Caco-2 (cell line): Measurements from ENCODE around the gene SUCLG1. TPM values are rescaled to one million over a fixed set of nuclear protein-coding genes. Genes with fewer than 3 reads are reported as not detected.

Source experiments
- BruUV-seq: library from RNA; stranded (reverse); fragments of 400-500 nt; replicated peaks from 2 replicates; lab custom pipeline; 2021; lab: Mats Ljungman, UMichigan
- CTCF ChIA-PET: fragments of 300-600 bp; sonication (Branson Sonifier 250); formaldehyde crosslinking; loops from one replicate; lab custom pipeline; 2022; ENCODE audit warnings: antibody characterized with exemption; lab: Charles Lee
- POLR2A ChIA-PET: fragments of 300-600 bp; sonication (Branson Sonifier 250); formaldehyde crosslinking; loops from one replicate; lab custom pipeline; 2022; ENCODE audit warnings: antibody characterized with exemption; lab: Charles Lee
- DNase-seq, 2 experiments: peaks; one replicate each; pipeline versions ENCODE4 v3.0.0 to v3.0.0-alpha.2; 2020 to 2022
- H3K27me3 ChIP-seq: replicated peaks from 2 replicates; pipeline ENCODE4 v1.6.0; 2011; ENCODE audit warnings: low read length; ENCODE audit not compliant: control insufficient read depth, insufficient read depth
- H3K36me3 ChIP-seq: 2 replicates; pipeline ENCODE4 v1.5.1; 2011; ENCODE audit warnings: low read length; ENCODE audit not compliant: control insufficient read depth, insufficient read depth
- H3K4me1 ChIP-seq: fragments of 250-450 bp; sonication (Bioruptor Pico); 2 replicates; pipeline ENCODE4 v1.5.1; 2020; ENCODE audit warnings: mild to moderate bottlenecking
- H3K4me3 ChIP-seq: 2 replicates; pipeline ENCODE4 v1.5.1; 2011; ENCODE audit warnings: low read depth, mild to moderate bottlenecking, control low read depth, low read length
- H3K9me3 ChIP-seq: fragments of 250-450 bp; sonication (Bioruptor Pico); 2 replicates; pipeline ENCODE4 v1.5.1; 2020; ENCODE audit warnings: mild to moderate bottlenecking, moderate library complexity
- H3K27ac Mint-ChIP-seq: one replicate; pipeline ENCODE4 v1.8.0; 2022; ENCODE audit warnings: mixed read lengths; ENCODE audit not compliant: unreplicated experiment
- H3K27me3 Mint-ChIP-seq: one replicate; pipeline ENCODE4 v1.8.0; 2022; ENCODE audit warnings: mixed read lengths; ENCODE audit not compliant: insufficient read depth, unreplicated experiment
- H3K36me3 Mint-ChIP-seq: one replicate; pipeline ENCODE4 v1.8.0; 2022; ENCODE audit warnings: mild to moderate bottlenecking, mixed read lengths; ENCODE audit not compliant: insufficient read depth, unreplicated experiment
- H3K4me1 Mint-ChIP-seq: one replicate; pipeline ENCODE4 v1.8.0; 2022; ENCODE audit warnings: low read depth, mixed read lengths; ENCODE audit not compliant: unreplicated experiment
- H3K4me3 Mint-ChIP-seq: one replicate; pipeline ENCODE4 v1.8.0; 2022; ENCODE audit warnings: mild to moderate bottlenecking, moderate library complexity, mixed read lengths; ENCODE audit not compliant: unreplicated experiment
- H3K9me3 Mint-ChIP-seq: one replicate; pipeline ENCODE4 v1.8.0; 2022; ENCODE audit warnings: mixed read lengths; ENCODE audit not compliant: unreplicated experiment
- intact Hi-C: fragments of 100-400 bp; cut with micrococcal nuclease; formaldehyde crosslinking; loops from one replicate; pipeline ENCODE4 v1.10.0; 2022; ENCODE audit not compliant: unreplicated experiment
- total RNA-seq: library from RNA; stranded (reverse); gene quantifications from 2 replicates; pipeline ENCODE4 v1.2.3, GENCODE V29; 2022
- TF ChIP-seq, protein P1 (sequence below), 2 experiments: fragments of 200-600 bp in 1 of 2; IDR thresholded peaks; 1 replicate in 1 of 2; 2 replicates in 1 of 2; pipeline versions ENCODE4 v1.5.1 to v1.8.0; 2011 to 2022; ENCODE audit warnings: antibody characterized with exemption in 1 of 2, control low read depth in 1 of 2, inconsistent platforms in 1 of 2, low read depth in 1 of 2, low read length in 1 of 2, mild to moderate bottlenecking in 1 of 2, moderate library complexity in 1 of 2; ENCODE audit not compliant: insufficient read depth in 1 of 2, severe bottlenecking in 1 of 2, unreplicated experiment in 1 of 2

The SUCLG1 gene
- total RNA-seq, 1 experiment from 2014 or later = 155 TPM

DNA sequence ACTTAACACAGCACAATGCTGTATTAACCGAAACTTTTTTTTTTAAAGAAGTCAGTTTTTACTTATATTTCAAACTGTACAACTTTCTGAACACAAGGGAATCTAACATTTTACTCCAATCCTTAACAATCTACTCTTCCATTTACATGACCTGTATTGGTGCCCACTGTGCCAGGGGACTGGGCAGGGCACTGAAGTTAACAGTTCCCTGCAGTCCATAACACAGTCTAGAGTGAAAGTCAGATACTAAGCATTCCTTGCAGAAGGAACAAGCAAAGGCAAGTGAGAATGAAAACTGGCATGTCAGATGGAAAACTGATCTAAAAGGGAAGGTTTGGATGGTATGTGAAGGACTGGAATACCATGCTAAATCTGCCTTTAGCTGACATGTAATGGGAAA is 29.8 kb downstream of the SUCLG1 start:
- H3K36me3 ChIP-seq = peaks cover 4% of the 10 kb centered on the region
- BruUV-seq = no TSS peak
- H3K27me3 ChIP-seq = no peaks in the 10 kb centered on the region
- peaks cover 60% of the 10 kb centered on the region for H3K36me3 Mint-ChIP-seq
- H3K4me3 ChIP-seq = no peak overlapping the region
- H3K9me3 ChIP-seq = no peaks in the 10 kb centered on the region
- no peaks in the 10 kb centered on the region for H3K9me3 Mint-ChIP-seq
- no peaks in the 10 kb centered on the region for H3K27me3 Mint-ChIP-seq
- TF ChIP-seq, protein P1, sequence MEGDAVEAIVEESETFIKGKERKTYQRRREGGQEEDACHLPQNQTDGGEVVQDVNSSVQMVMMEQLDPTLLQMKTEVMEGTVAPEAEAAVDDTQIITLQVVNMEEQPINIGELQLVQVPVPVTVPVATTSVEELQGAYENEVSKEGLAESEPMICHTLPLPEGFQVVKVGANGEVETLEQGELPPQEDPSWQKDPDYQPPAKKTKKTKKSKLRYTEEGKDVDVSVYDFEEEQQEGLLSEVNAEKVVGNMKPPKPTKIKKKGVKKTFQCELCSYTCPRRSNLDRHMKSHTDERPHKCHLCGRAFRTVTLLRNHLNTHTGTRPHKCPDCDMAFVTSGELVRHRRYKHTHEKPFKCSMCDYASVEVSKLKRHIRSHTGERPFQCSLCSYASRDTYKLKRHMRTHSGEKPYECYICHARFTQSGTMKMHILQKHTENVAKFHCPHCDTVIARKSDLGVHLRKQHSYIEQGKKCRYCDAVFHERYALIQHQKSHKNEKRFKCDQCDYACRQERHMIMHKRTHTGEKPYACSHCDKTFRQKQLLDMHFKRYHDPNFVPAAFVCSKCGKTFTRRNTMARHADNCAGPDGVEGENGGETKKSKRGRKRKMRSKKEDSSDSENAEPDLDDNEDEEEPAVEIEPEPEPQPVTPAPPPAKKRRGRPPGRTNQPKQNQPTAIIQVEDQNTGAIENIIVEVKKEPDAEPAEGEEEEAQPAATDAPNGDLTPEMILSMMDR (IDR thresholded peaks at IDR 0.05; ENCODE audit: insufficient read depth in 1 of 2, low read depth in 1 of 2, low read length in 1 of 2, severe bottlenecking in 1 of 2, unreplicated experiment in 1 of 2) = no peak
- POLR2A ChIA-PET = no interaction called here
- H3K4me3 Mint-ChIP-seq = no peak overlapping the region
- CTCF ChIA-PET = no interaction called here
- no peaks in the 10 kb centered on the region for H3K4me1 Mint-ChIP-seq
- DNase-seq = no peak
- H3K27ac Mint-ChIP-seq = no peak overlapping the region
- no peaks in the 10 kb centered on the region for H3K4me1 ChIP-seq
- intact Hi-C loops = no loop called here

DNA sequence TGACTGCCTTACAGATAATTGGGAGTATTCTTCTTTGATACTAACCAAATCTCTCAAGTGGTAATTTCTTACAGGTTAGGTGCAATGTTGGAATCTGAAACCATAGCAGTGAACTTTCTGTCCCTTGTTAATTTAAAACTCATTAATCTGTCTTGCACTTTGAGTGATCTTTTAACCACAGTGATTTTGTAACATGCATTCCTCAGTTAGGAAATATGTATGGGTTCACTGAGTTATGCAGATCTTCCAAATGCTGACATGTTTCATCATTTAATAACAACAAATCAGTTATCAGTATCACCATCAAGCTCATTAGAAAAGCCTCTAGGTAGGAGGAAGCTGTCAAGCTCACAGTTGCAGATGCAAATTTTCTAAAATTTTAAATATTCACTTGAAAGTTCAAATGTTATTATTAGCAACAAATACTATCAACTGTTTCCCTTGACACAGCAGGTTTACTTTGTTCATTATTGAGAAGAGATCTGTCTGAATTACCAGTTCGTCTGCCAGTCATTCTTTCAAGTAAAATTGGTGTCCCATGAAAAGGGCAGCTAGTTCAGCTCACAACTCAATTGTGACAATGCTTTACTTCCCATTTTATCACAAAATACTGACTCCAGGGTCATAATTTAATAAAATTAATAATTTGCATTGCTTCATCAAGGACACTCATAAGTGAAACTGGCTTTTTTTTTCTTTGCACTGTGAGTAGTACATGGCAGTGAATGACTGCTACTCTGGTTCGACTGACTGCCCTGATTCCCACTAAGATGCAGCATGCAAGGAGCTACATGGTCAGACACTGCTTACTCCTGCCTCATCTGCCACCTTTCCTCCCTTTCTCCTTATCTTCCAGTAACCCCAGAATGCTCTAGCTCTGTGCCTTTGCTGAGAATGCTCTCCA is 31.6 kb downstream of the SUCLG1 start:
- Histone ChIP-seq H3K4me3 (no peak overlapping the region), H3K36me3 (peaks cover 5% of the 10 kb centered on the region), H3K9me3 (no peaks in the 10 kb centered on the region), H3K27me3 (no peaks in the 10 kb centered on the region), H3K4me1 (no peaks in the 10 kb centered on the region)
- intact Hi-C loops = no loop called here
- H3K4me3 Mint-ChIP-seq = no peak overlapping the region
- TF ChIP-seq, protein P1 (IDR thresholded peaks at IDR 0.05; ENCODE audit: insufficient read depth in 1 of 2, low read depth in 1 of 2, low read length in 1 of 2, severe bottlenecking in 1 of 2, unreplicated experiment in 1 of 2) = no peak
- H3K36me3 Mint-ChIP-seq = peaks cover 71% of the 10 kb centered on the region
- no peak for DNase-seq
- H3K27ac Mint-ChIP-seq = no peak overlapping the region
- H3K4me1 Mint-ChIP-seq = no peaks in the 10 kb centered on the region
- CTCF ChIA-PET = no interaction called here
- BruUV-seq = no TSS peak
- POLR2A ChIA-PET = no interaction called here
- H3K9me3 Mint-ChIP-seq = no peaks in the 10 kb centered on the region
- H3K27me3 Mint-ChIP-seq = no peaks in the 10 kb centered on the region

DNA sequence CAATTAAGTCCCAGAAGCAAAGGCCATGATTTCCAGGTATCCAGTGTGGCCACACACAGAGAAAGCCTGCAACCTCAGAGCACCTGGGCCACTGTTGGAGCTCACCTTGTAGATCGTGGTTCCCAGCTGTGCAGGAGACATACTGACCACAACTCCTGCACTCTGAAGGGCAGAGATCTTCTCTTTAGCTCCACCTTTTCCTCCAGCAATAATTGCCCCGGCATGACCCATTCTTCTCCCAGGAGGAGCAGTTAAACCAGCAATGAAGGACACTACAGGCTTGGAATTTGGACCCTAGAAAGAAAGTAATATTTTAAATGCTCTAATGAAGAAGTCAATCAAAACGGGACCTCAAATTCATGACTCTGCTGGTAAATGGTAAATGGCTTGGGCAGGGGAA is 33.8 kb downstream of the SUCLG1 start:
- DNase-seq = no peak
- no peak overlapping the region for H3K4me3 ChIP-seq
- no peaks in the 10 kb centered on the region for H3K4me1 ChIP-seq
- Mint-ChIP-seq H3K27me3 (no peaks in the 10 kb centered on the region), H3K4me1 (no peaks in the 10 kb centered on the region), H3K36me3 (peaks cover 68% of the 10 kb centered on the region), H3K4me3 (no peak overlapping the region), H3K9me3 (no peaks in the 10 kb centered on the region), H3K27ac (no peak overlapping the region)
- no TSS peak for BruUV-seq
- ChIA-PET CTCF (no interaction called here), POLR2A (no interaction called here)
- no peaks in the 10 kb centered on the region for H3K27me3 ChIP-seq
- peaks cover 3% of the 10 kb centered on the region; the same call in 1 of the 2 replicates for H3K36me3 ChIP-seq
- intact Hi-C loops = no loop called here
- H3K9me3 ChIP-seq = no peaks in the 10 kb centered on the region
- TF ChIP-seq, protein P1 (IDR thresholded peaks at IDR 0.05; ENCODE audit: insufficient read depth in 1 of 2, low read depth in 1 of 2, low read length in 1 of 2, severe bottlenecking in 1 of 2, unreplicated experiment in 1 of 2) = no peak
